HPDE6-E6E7 (cell line): ENCODE data around the gene GTF3C1.
"Not testable (repeated sequence)": the region's sequence is repeated elsewhere in the genome, so short reads cannot be mapped to it uniquely, and the experiment has no call there.

Experiments
- DNase-seq: peaks from one replicate; pipeline ENCODE4 v3.0.0; 2011; ENCODE audit warnings: missing footprints; ENCODE audit errors: extremely low spot score

The GTF3C1 gene

DNA sequence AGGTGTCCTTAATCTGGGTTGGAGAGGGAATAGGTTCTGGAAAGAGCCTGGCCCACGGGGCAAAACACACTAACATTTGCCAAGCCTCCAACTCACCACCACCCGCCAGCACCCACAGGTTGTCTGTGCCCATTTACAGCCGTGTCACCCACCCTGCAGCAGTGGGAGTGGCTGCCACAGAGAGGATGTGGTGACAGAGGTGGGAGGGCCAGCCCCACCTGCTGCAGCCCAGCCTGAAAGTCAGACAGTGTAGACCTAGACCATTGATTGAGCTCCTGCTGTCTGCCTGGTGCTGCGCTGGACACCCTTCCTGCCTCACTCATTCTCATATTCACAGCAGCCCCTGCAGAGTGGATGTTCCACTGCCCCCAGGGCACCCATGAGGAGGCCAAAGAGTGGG is 103.0 kb downstream of the GTF3C1 start:
- no peak for DNase-seq

GRCh38 chr16:27445502-27446175 is 104.1 kb downstream of the GTF3C1 start:
- DNase-seq, result no peak

DNA sequence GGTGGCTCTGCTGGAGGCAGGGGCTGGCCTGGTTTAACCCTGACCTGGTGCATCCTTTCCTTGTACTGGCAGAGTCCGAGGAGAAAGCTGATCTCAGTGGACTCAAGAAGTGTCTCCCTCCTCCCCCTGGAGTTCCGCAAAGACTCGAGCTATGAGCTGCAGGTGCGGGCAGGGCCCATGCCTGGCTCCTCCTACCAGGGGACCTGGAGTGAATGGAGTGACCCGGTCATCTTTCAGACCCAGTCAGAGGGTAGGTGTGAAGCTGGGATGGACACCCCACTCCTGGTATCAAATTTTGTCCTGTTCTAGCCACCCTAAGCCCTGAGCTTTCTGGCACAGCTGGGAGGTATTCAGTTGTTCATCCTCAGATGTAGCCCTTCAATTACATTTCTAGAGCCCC is 105.2 kb downstream of the GTF3C1 start:
- no peak for DNase-seq

DNA sequence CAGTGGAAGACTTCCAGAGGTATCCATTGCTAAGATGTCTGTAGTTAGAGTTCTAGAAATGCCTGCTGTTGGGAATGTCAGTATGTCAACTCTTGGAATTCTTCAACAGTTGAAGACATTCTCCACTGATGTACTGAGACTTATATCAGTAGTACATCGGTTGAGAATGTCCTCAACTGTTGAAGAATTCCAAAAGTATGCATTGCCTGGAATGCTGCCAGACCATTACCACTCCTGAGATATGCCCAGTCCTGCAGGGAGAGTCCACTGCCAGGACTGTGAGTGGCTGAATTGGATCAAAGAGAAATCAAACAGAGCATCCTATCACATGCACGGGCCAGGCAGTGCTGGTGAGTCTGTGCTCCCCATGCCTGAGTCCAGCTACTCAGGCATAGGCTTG is 105.7 kb downstream of the GTF3C1 start:
- DNase-seq, result no peak

GRCh38 chr16:27441998-27442397 is 107.7 kb downstream of the GTF3C1 start:
- DNase-seq, result no peak

DNA sequence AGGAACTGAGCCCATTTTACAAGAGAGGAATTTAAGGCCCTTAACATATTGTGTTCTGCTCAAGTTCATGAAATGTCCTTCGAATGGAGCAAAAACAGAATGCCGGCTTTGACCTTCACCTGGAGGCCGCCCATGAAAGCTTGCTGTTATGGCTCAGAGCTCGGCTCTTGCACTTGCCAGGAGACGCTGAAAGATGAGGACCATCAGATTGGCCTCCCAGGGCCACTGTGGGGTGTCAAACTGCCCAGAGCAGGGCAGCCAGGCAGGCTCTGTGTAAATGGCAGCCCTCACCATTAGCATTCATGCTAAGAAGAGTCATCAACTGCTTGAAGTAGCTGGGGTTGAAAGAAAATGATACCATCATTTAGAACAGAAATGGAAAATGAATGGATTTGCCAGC is 108.4 kb downstream of the GTF3C1 start:
- no peak for DNase-seq

DNA sequence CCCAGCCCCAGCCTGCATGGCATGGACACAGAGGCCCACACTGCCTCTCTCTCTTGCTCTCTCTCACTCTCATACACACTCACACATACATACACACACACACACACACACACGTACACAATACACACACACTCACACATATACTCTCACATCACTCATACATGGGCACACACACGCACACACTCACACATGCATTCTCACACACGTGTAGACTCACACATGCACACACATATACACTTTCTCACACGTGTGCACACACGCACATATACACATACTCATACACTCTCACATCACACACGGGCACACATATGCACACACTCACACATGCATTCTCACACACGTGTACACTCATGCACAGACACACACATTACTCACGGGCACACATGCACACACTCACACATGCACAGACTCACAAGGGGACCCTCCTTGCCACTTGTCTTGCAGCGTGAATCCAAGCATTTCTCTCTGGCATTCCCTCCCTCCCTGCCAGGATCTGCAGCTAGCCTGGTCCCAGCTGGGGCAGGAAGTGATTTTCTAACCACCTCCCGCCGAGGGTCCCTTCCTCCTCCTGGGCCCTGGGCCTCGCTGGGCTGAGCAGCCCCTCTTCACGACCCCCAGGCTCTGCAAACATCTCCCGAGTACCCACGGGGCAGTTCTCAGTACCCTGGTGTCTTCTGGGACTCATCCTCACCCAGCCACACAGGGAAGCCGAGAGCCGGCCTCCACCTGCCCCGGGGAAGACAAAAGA is 110.3 kb downstream of the GTF3C1 start:
- no peak for DNase-seq

GRCh38 chr16:27437946-27438345 is 111.8 kb downstream of the GTF3C1 start:
- DNase-seq, result no peak

- DNase-seq, result no peak
Measured at GRCh38 chr16:27436921-27437650, 112.6 kb downstream of the GTF3C1 start.

DNA sequence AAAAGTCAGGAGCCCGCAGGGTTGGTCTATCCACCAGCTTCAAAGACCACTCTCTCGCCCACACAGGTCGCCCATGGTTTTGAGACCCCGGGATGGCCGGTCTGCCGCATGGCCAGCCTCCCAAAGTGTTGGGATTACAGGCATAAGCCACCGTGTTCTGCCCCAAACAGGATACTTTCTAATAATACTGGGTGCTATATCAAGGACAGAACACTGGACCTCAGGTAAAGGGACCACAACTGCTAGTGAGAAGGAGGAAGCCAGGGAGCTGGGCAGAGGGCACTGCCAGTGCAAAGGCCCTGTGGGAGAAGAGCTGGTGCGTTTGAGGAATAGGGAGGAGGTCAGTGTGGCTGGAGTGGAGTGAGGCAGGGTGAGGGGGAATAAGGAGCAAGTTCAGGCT is 113.6 kb downstream of the GTF3C1 start:
- DNase-seq, result no peak

- DNase-seq, result not testable (repeated sequence)
Measured at GRCh38 chr16:27435146-27435545, 114.6 kb downstream of the GTF3C1 start.

DNA sequence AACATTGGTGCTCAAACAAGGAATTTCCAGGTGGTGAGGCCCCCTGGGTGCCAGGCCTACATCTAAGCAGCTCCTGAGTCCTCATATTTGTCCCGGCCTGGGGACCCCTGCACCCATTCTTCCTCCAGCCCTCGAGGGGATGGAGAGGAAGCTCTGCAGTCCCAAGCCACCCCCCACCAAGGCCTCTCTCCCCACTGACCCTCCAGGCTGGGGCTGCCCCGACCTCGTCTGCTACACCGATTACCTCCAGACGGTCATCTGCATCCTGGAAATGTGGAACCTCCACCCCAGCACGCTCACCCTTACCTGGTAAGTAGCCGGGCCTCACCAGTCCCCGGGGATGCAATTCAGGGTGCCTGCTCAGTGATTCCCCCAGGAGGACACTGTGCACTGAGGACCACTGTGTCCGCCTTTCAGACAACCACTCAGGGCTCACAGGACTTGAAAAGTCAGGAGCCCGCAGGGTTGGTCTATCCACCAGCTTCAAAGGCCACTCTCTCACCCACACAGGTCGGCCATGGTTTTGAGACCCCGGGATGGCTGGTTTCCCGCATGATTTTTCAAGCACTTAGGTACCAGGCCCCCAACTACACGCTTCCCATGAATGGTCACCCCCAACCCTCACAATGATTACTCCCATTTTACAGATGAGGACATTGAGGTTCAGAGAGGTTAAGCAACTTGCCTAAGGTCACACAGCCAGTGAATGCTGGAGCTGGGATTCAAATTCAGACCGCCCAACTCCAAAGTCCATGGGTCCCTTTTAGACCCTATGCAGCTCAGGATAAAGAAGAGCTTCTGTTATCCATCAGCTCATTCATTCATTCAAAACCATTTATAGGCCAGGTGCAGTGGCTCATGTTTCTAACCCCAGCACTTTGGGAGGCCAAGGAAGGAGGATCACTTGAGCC is 115.3 kb downstream of the GTF3C1 start:
- DNase-seq, result no peak

GRCh38 chr16:27433636-27434035 is 116.1 kb downstream of the GTF3C1 start:
- DNase-seq, result no peak

DNA sequence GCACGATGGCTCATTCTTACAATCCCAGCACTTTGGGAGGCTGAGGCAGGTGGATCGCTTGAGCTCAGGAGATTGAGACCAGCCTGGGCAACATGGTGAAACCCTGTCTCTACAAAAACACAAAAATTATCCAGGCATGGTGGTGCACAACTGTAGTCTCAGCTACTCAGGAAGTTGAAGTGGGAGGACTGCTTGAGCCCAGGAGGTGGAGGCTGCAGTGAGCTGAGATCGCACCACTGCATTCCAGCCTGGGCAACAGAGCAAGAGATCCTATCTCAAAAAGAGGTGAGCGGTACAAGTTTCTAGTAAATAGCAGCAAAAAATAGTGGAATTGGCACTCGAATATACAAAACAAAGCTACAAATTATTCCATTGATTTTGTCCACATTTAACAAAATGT is 116.5 kb downstream of the GTF3C1 start:
- not testable (repeated sequence) for DNase-seq

DNA sequence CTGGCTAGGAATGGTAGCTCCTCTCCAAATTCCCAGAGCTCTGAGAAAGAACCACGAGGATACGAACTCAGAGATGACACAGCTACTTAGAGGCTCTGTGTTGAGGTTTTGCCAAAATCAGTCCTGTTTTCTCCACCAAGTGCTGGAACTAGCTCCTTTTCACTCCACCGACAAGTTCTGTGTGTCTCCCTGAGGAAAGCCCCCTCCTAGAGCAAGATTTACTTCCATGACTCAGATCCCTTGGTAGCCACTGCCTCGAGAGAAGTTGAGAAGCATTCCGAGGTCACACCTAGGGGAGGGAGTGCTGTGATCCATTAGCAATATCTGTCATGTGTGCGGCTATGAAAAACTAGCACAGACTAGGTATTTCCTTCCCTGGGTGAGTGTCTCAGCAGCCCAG is 117.2 kb downstream of the GTF3C1 start:
- peak; percentile 82 for DNase-seq

GRCh38 chr16:27431773-27432532 is 117.8 kb downstream of the GTF3C1 start:
- DNase-seq, result peak; percentile 85

- no peak for DNase-seq
Measured at GRCh38 chr16:27430923-27431484, 118.7 kb downstream of the GTF3C1 start.

DNA sequence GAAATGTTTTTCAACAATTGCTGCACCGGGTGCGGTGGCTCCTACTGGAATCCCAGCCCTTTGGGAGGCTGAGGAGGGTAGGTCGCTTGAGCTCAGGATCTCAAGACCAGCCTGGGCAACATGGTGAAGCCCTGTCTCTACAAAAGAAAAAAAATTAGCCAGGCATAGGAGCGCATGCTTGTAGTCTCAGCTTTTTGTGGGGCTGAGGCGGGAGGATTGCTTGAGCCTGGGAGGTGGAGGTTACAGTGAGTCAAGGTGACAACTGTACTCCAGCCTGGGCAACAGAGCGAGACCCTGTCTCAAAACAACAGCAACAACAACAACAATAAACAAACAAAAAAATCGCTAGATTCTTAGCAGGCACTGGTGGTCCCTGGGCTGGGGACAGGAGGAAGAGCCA is 119.2 kb downstream of the GTF3C1 start:
- no peak for DNase-seq

DNA sequence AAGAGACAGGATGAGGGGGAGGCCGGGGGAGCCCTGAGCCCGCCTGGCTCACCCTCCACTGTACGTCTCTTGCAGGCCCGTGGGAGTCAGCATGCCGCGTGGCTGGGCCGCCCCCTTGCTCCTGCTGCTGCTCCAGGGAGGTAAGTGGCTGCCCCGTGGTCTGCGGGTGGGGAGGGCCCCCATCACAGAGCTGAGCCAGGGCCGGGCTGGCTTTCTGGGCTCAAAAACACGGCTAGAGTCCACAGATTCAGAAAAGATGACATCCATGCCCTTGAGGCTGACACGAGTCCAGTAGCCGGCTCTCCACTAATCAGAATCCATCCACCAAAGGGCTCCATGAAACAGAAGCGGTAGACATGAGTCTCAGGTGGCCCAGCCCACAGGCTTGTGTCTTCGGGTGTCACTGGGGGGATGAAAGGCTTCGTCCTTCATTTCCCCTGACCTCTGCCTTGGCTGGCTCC is 119.7 kb downstream of the GTF3C1 start:
- DNase-seq, result no peak

DNA sequence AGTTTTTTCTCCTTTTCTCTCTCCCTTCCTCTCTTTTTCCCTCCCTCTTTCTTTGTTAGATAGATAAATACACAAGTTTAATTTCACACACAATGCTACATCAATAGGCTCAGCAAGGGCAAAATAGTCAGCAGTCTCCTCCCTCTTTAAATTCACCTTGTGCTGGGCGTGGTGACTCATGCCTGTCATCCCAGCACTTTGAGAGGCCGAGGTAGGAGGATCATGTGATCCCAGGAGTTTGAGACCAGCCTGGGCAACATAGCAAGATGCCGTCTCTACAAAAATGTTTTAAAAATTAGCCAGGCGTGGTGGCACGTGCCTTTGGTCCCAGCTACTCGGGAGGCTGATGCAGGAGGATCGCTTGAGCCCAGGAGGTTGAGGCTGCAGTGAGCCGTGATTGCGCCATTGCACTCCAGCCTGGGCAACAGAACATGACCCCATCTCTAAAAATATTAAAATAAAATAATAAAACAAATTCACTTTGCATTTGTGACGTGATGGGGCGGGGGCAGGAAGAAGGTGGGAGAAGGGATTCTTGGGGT is 120.3 kb downstream of the GTF3C1 start:
- no peak for DNase-seq
